Astrocyte (in vitro differentiated cells and primary cell): ENCODE results near the gene ASB3. TPM values are rescaled to one million over a fixed set of nuclear protein-coding genes. Genes with fewer than 3 reads are reported as not detected.

Experiments used
- DNase-seq: peaks from one replicate; pipeline ENCODE4 v3.0.0-alpha.2; 2010; ENCODE audit warnings: low read depth
- FAIRE-seq: peaks from 2 replicates; lab custom pipeline; 2011; peaks lifted over from hg19 to GRCh38; lab: Jason Lieb, UNC
- H2AFZ ChIP-seq: 2 replicates; pipeline ENCODE4 v1.6.0; 2012; ENCODE audit warnings: low read depth, low read length, inconsistent platforms
- H3K27ac ChIP-seq: 2 replicates; pipeline ENCODE4 v1.5.1; 2011; ENCODE audit warnings: low read depth, low read length, inconsistent platforms
- H3K27me3 ChIP-seq: 2 replicates; pipeline ENCODE4 v1.6.0; 2011; ENCODE audit warnings: low read length, inconsistent platforms; ENCODE audit not compliant: insufficient read depth
- H3K36me3 ChIP-seq: 2 replicates; pipeline ENCODE4 v1.5.1; 2011; ENCODE audit warnings: low read length, inconsistent platforms; ENCODE audit not compliant: insufficient read depth
- H3K4me1 ChIP-seq: 2 replicates; pipeline ENCODE4 v1.5.1; 2011; ENCODE audit warnings: low read length, inconsistent platforms; ENCODE audit not compliant: insufficient read depth
- H3K4me2 ChIP-seq: 2 replicates; pipeline ENCODE4 v1.6.0; 2012; ENCODE audit warnings: low read length, inconsistent platforms
- H3K4me3 ChIP-seq: 2 replicates; pipeline ENCODE4 v1.5.1; 2011; ENCODE audit warnings: low read depth, mild to moderate bottlenecking, low read length, inconsistent platforms; ENCODE audit not compliant: insufficient read depth
- H3K79me2 ChIP-seq: 2 replicates; pipeline ENCODE4 v1.6.0; 2012; ENCODE audit warnings: mild to moderate bottlenecking, low read length, inconsistent platforms; ENCODE audit not compliant: insufficient read depth
- H3K9ac ChIP-seq: 2 replicates; pipeline ENCODE4 v1.6.0; 2012; ENCODE audit warnings: mild to moderate bottlenecking, low read length, inconsistent platforms
- H3K9me3 ChIP-seq: 2 replicates; pipeline ENCODE4 v1.5.1; 2012; ENCODE audit warnings: low read depth, mild to moderate bottlenecking, low read length, inconsistent platforms; ENCODE audit not compliant: insufficient read depth
- H4K20me1 ChIP-seq: 2 replicates; pipeline ENCODE4 v1.6.0; 2012; ENCODE audit warnings: low read length, inconsistent platforms; ENCODE audit not compliant: insufficient read depth
- H3K27ac Mint-ChIP-seq: one replicate; pipeline ENCODE4 v1.8.0; 2021; ENCODE audit warnings: mild to moderate bottlenecking, mixed read lengths; ENCODE audit not compliant: unreplicated experiment
- H3K27me3 Mint-ChIP-seq: one replicate; pipeline ENCODE4 v1.8.0; 2021; ENCODE audit warnings: low read depth, mixed read lengths; ENCODE audit not compliant: unreplicated experiment
- H3K36me3 Mint-ChIP-seq: one replicate; pipeline ENCODE4 v1.8.0; 2021; ENCODE audit warnings: low read depth, mixed read lengths; ENCODE audit not compliant: unreplicated experiment
- H3K4me1 Mint-ChIP-seq: one replicate; pipeline ENCODE4 v1.8.0; 2021; ENCODE audit warnings: low read depth, mixed read lengths; ENCODE audit not compliant: unreplicated experiment
- H3K4me3 Mint-ChIP-seq: one replicate; pipeline ENCODE4 v1.8.0; 2021; ENCODE audit warnings: mild to moderate bottlenecking, moderate library complexity, mixed read lengths; ENCODE audit not compliant: unreplicated experiment
- H3K9me3 Mint-ChIP-seq: one replicate; pipeline ENCODE4 v1.8.0; 2021; ENCODE audit warnings: mild to moderate bottlenecking, mixed read lengths; ENCODE audit not compliant: unreplicated experiment
- EZH2 ChIP-seq: IDR thresholded peaks from 2 replicates; pipeline ENCODE4 v1.6.1; 2012; ENCODE audit warnings: mild to moderate bottlenecking, low read length, inconsistent platforms; ENCODE audit not compliant: insufficient read depth
- total RNA-seq: library from RNA; stranded (reverse); gene quantifications from 2 replicates; pipeline ENCODE4 v1.2.1, GENCODE V29; 2021
- TF ChIP-seq, protein P1 (sequence below): IDR thresholded peaks from 2 replicates; pipeline ENCODE4 v1.5.1; 2011; ENCODE audit warnings: low read depth, mild to moderate bottlenecking, inconsistent platforms, low read length, moderate library complexity; ENCODE audit not compliant: insufficient read depth

ASB3 gene
- total RNA-seq, 1 donor from 2014 or later, result 26.4 TPM

DNA sequence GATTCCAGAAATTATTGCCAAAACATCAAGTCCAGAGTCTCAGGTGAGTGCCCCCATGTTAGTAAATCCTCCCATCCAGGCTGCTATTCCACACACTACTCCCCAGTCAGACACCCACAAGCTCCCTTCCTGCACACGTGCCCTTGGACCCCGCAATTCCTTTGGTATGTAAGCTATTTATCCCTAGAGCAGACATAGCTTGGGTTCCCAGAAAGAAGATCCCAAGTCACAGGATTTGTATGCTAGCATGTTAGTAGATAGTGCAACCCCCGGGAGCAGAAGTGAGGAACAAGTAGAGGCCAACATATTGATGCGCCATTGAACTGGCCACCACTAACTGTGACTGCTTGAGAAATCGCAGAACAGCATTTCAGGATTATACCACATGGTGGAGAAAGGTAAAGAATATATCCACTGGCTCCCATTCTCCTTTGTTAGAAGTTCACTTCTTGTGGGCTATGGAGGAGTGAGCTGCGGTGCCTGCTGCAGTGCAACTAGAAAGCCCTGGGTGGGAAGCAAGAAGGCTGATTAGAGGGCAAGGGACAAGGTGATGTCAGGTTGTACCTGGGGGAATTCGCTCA lies 156.6 kb downstream of the ASB3 start:
- no peak overlapping the region for H3K27ac ChIP-seq
- no peaks in the 10 kb centered on the region for H3K9me3 ChIP-seq
- no peaks in the 10 kb centered on the region for H3K36me3 Mint-ChIP-seq
- H3K27me3 Mint-ChIP-seq, result no peaks in the 10 kb centered on the region
- no peaks in the 10 kb centered on the region for H3K4me1 ChIP-seq
- H3K27me3 ChIP-seq, result no peaks in the 10 kb centered on the region
- no peak overlapping the region for H3K9ac ChIP-seq
- H3K4me2 ChIP-seq, result no peak overlapping the region
- no peak overlapping the region for H2AFZ ChIP-seq
- no peaks in the 10 kb centered on the region for H4K20me1 ChIP-seq
- no peak overlapping the region for H3K4me3 ChIP-seq
- FAIRE-seq (no peak), DNase-seq (no peak)
- no peak overlapping the region for H3K27ac Mint-ChIP-seq
- no peaks in the 10 kb centered on the region for H3K36me3 ChIP-seq
- H3K79me2 ChIP-seq, result no peaks in the 10 kb centered on the region
- TF ChIP-seq, protein P1, sequence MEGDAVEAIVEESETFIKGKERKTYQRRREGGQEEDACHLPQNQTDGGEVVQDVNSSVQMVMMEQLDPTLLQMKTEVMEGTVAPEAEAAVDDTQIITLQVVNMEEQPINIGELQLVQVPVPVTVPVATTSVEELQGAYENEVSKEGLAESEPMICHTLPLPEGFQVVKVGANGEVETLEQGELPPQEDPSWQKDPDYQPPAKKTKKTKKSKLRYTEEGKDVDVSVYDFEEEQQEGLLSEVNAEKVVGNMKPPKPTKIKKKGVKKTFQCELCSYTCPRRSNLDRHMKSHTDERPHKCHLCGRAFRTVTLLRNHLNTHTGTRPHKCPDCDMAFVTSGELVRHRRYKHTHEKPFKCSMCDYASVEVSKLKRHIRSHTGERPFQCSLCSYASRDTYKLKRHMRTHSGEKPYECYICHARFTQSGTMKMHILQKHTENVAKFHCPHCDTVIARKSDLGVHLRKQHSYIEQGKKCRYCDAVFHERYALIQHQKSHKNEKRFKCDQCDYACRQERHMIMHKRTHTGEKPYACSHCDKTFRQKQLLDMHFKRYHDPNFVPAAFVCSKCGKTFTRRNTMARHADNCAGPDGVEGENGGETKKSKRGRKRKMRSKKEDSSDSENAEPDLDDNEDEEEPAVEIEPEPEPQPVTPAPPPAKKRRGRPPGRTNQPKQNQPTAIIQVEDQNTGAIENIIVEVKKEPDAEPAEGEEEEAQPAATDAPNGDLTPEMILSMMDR, result no peak
- TF ChIP-seq EZH2, result no peak
- no peaks in the 10 kb centered on the region for H3K9me3 Mint-ChIP-seq
- H3K4me1 Mint-ChIP-seq, result peaks cover 11% of the 10 kb centered on the region
- H3K4me3 Mint-ChIP-seq, result no peak overlapping the region

DNA sequence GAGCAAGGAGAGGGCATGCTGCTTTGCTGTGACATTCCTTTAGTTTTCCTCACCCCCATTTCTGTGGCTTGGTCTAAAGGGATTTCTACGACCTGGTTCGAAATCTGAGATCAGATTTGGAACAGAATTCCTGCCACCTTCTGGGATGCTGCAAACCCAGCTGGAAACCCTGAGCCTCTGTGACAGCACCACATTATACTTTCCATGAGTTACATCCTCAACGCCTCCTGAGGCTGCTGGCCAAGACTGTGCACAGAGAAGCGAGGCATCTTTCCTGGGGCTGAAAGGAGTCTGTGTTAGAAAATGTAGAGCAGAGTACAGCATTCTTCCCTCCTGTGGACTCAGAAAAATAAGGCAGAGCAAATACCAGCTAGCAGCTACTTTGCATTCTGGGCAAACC lies 157.3 kb downstream of the ASB3 start:
- Histone ChIP-seq H3K4me3 (no peak overlapping the region), H3K27me3 (no peaks in the 10 kb centered on the region), H3K79me2 (no peaks in the 10 kb centered on the region), H3K9me3 (no peaks in the 10 kb centered on the region), H2AFZ (no peak overlapping the region), H3K4me1 (no peaks in the 10 kb centered on the region), H3K4me2 (no peak overlapping the region), H3K9ac (no peak overlapping the region), H3K27ac (no peak overlapping the region), H4K20me1 (no peaks in the 10 kb centered on the region), H3K36me3 (no peaks in the 10 kb centered on the region)
- H3K27ac Mint-ChIP-seq, result no peak overlapping the region
- no peak overlapping the region for H3K4me3 Mint-ChIP-seq
- no peaks in the 10 kb centered on the region for H3K36me3 Mint-ChIP-seq
- H3K9me3 Mint-ChIP-seq, result no peaks in the 10 kb centered on the region
- DNase-seq (no peak), FAIRE-seq (no peak)
- peaks cover 11% of the 10 kb centered on the region for H3K4me1 Mint-ChIP-seq
- TF ChIP-seq, protein P1, result no peak
- no peak for TF ChIP-seq EZH2
- no peaks in the 10 kb centered on the region for H3K27me3 Mint-ChIP-seq

DNA sequence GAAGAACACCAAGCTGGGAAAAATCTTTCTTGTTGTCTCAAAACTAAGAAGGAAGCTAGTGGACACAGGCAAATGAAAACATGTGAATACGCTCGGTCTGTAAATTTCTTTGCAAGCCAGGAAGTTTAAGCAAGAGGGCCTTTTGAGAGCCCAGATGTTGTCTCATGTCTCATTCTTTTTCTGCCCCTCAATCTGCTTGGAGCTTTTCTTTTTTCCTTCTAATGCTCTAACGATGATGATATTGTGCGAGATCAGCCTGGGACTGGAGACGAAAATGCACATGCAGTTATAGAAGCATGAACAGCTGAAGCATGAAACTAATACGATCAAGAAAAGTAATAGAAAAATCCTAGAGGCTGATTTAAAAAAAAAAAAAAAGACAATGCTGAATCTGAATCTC lies 157.8 kb downstream of the ASB3 start:
- Mint-ChIP-seq H3K36me3 (no peaks in the 10 kb centered on the region), H3K9me3 (no peaks in the 10 kb centered on the region), H3K27ac (no peak overlapping the region), H3K4me1 (peaks cover 11% of the 10 kb centered on the region), H3K27me3 (no peaks in the 10 kb centered on the region), H3K4me3 (no peak overlapping the region)
- no peaks in the 10 kb centered on the region for H3K4me1 ChIP-seq
- H3K27ac ChIP-seq, result no peak overlapping the region
- H3K79me2 ChIP-seq, result no peaks in the 10 kb centered on the region
- TF ChIP-seq, protein P1, result no peak
- TF ChIP-seq EZH2, result no peak
- H3K4me2 ChIP-seq, result no peak overlapping the region
- FAIRE-seq (no peak), DNase-seq (no peak)
- H3K4me3 ChIP-seq, result no peak overlapping the region
- H3K9ac ChIP-seq, result no peak overlapping the region
- no peaks in the 10 kb centered on the region for H4K20me1 ChIP-seq
- no peaks in the 10 kb centered on the region for H3K9me3 ChIP-seq
- no peaks in the 10 kb centered on the region for H3K27me3 ChIP-seq
- no peaks in the 10 kb centered on the region for H3K36me3 ChIP-seq
- no peak overlapping the region for H2AFZ ChIP-seq
